Vagina (tissue), 2 donors: ENCODE data around the gene MYO1H.

Source experiments
- POLR2A ChIP-seq, 2 donors: fragments of 450-650 bp; IDR thresholded peaks; one replicate each; pipeline ENCODE4 v1.6.1; 2017; ENCODE audit warnings: antibody characterized with exemption in 2 of 2, mild to moderate bottlenecking in 2 of 2, moderate library complexity in 2 of 2
- POLR2AphosphoS5 ChIP-seq, 2 donors: sonication (generic); formaldehyde crosslinking; IDR thresholded peaks; one replicate each; pipeline ENCODE4 v1.9.0; 2017; ENCODE audit warnings: antibody characterized with exemption in 2 of 2, mild to moderate bottlenecking in 2 of 2, low read depth in 1 of 2; ENCODE audit not compliant: insufficient read depth in 1 of 2
- TF ChIP-seq, protein P1 (sequence below), 3 experiments: fragments of 450-650 bp in 2 of 3; fragments of 200-600 bp in 1 of 3; sonication (generic) in 1 of 3; IDR thresholded peaks; one replicate each; pipeline ENCODE4 v1.5.1; 2017 to 2019; ENCODE audit warnings: antibody characterized with exemption in 3 of 3, mild to moderate bottlenecking in 2 of 3, moderate library complexity in 2 of 3

GRCh38 chr12:109448707-109449390 lies 101.1 kb downstream of the MYO1H start:
- TF ChIP-seq, protein P1, sequence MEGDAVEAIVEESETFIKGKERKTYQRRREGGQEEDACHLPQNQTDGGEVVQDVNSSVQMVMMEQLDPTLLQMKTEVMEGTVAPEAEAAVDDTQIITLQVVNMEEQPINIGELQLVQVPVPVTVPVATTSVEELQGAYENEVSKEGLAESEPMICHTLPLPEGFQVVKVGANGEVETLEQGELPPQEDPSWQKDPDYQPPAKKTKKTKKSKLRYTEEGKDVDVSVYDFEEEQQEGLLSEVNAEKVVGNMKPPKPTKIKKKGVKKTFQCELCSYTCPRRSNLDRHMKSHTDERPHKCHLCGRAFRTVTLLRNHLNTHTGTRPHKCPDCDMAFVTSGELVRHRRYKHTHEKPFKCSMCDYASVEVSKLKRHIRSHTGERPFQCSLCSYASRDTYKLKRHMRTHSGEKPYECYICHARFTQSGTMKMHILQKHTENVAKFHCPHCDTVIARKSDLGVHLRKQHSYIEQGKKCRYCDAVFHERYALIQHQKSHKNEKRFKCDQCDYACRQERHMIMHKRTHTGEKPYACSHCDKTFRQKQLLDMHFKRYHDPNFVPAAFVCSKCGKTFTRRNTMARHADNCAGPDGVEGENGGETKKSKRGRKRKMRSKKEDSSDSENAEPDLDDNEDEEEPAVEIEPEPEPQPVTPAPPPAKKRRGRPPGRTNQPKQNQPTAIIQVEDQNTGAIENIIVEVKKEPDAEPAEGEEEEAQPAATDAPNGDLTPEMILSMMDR (IDR thresholded peaks at IDR 0.05) = no peak
- TF ChIP-seq POLR2A (IDR thresholded peaks at IDR 0.05) (no peak), POLR2AphosphoS5 (IDR thresholded peaks at IDR 0.05; ENCODE audit: insufficient read depth in 1 of 2, low read depth in 1 of 2) (no peak)
